NCI-H774 (cell line): Measurements from ENCODE around the gene NTMT1.
"Not testable (repeated sequence)": the region's sequence is repeated elsewhere in the genome, so short reads cannot be mapped to it uniquely, and the experiment has no call there.

ENCODE experiments used
- DNase-seq: peaks from one replicate; lab custom pipeline; 2025; lab: John Stamatoyannopoulos, UW

NTMT1 gene, protein sequence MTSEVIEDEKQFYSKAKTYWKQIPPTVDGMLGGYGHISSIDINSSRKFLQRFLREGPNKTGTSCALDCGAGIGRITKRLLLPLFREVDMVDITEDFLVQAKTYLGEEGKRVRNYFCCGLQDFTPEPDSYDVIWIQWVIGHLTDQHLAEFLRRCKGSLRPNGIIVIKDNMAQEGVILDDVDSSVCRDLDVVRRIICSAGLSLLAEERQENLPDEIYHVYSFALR

GRCh38 chr9:129626079-129626624 lies at the start of gene NTMT1:
TSS of gene NTMT1 (plus strand) at chr9:129626163. CDS start at chr9:129632704, 6,541 bp downstream.
- DNase-seq: peak; percentile 87

GRCh38 chr9:129576546-129577543 lies 49.1 kb upstream of the NTMT1 start:
- DNase-seq: no peak

GRCh38 chr9:129579294-129579693 lies 46.7 kb upstream of the NTMT1 start:
- no peak for DNase-seq

DNA sequence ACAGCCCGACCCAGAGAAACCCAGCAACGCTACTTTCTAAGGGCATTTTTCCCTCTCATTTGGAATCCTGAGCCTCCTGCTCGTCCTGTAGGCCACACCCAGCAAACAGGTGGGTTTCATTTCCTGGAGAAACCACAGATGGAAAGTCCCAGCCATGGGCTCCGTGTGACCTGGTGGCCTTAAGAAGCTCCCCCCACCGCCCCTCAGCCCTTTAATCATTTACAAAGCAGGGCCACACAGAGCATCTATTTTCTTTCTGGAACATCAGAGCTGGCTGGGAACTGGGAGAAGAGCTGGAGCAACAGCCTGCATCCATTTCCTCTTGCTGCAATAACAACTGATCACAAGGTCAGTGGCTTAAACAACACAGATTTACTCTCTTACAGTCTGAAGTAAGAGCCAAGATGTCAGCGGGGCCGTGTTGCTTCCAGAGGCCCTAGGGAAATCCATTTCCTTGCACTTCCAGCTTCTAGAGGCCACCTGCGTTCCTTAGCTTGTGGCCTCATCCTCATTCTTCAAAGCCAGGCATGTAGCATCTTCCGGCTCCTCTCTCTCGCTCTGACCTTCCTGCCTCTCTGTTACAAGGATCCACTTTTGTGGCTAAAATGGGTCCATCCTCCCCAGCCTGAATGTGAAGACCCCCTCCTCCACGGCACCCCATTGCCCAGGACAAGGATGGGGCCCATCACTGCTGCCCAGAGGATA lies 45.6 kb upstream of the NTMT1 start:
- DNase-seq: no peak

DNA sequence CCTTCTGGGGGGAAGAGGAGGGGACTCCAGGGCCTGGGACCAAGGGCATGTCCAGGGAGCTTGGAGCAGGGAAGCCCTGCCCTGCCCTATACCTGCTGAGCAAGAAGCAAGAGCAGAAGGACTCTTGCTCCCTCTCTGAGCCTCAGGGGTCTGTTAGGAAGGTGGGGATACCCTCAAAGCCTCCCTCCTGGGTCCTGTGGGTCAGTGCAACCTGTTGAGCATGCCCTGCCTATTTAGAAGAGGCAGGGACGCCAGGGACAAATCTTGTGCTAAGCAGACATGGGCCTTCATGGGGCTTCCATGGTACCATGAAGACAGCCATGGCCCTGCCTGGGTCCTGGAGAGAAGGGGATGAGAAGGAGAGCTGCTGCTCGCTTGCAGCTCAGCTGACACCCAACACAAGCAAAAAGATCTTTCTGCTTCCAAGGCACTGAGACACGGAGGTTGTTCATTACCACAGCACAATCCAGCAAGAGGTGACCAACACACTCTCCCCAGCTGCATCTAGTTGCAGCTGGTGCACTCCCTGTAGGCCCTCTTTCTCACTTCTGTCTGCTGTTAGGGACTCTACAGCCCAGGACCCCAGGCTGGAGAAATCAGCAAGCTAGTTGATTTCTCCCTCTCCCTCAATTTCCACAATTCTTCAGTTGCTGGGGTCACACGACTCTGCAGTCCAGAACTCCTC lies 44.3 kb upstream of the NTMT1 start:
- DNase-seq: no peak

DNA sequence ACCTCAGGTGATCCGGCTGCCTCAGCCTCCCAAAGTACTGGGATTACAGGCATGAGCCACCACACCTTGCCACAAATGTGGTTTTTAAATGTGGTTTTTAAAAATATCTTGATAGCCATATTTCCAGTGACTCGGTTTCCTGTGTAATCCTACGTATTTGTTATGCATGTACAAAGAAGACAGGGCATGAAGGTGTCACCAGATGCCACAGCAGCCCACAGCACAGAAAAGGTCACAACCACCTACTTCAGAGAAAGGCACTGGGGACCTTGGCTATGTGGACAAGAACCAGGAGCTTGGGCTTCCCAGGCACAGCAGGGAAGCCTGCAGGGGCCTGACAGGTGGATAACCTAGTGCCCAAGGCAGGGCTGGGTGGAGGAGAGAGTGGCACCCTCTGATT lies 43.1 kb upstream of the NTMT1 start:
- DNase-seq: no peak

DNA sequence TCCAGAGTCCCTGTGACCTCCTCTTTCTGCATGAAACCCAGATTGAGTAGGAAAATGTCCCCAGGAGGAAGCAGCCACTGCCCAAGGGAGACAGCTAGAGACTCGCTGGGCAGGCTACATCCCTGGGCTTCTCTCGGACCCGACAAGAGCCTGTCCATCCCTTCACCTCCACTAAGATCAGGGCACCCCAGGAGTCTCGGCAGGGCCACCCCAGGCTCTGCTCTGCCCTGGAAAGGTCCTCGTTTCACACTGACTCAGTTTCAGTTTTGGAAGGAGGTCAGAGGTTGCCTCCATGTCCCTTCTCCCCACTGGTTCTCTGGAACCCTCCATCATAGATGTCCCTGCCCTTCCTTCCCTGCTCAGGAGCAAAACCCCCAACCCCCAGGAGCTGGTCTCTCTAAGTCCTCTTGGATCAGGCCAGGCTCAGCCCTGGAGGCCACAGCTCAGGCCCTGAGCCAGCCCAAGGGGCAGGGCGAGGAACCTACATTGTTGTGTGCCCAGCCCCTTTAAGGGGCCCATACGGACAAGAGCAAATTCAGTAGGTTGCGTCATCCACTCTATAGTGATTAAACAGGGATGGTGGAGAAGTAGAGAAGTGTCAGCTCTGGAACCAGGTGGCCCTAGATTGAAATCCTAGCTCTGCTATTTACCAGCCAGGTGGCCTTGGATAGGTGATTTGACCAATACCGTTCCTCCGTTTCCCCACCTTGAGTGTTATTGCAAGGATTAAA lies 42.5 kb upstream of the NTMT1 start:
- no peak for DNase-seq

GRCh38 chr9:129584136-129584535 lies 41.8 kb upstream of the NTMT1 start:
- DNase-seq: peak; percentile 46

DNA sequence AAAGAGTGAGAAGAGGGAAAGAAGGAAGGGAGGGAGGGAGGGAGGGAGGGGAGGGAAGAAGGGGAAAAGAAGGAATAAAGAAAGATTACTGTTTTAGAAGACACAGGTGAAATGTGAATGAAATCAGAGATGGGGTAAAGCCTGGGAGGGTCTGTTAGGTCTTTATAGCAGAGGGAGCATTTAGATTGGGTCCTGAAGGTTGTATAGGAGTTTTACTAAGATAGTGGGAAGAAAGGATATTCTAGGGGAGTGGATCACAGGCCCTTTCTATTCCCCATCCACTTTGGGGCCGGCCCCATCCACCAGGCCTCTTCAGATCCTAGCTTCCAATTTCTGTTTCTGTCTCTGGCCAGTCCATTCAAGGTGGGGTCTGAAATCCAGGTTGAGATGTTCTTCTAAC lies 40.6 kb upstream of the NTMT1 start:
- DNase-seq: no peak

- no peak for DNase-seq
Measured at GRCh38 chr9:129586245-129586644, 39.7 kb upstream of the NTMT1 start.

GRCh38 chr9:129586685-129587084 lies 39.3 kb upstream of the NTMT1 start:
- no peak for DNase-seq

- no peak for DNase-seq
Measured at GRCh38 chr9:129587487-129588262, 38.3 kb upstream of the NTMT1 start.

GRCh38 chr9:129590466-129590865 lies 35.5 kb upstream of the NTMT1 start:
- no peak for DNase-seq

- no peak for DNase-seq
Measured at GRCh38 chr9:129591916-129592315, 34.0 kb upstream of the NTMT1 start.

GRCh38 chr9:129592790-129593189 lies 33.2 kb upstream of the NTMT1 start:
- DNase-seq: not testable (repeated sequence)

- DNase-seq: no peak
Measured at GRCh38 chr9:129594632-129595031, 31.3 kb upstream of the NTMT1 start.

DNA sequence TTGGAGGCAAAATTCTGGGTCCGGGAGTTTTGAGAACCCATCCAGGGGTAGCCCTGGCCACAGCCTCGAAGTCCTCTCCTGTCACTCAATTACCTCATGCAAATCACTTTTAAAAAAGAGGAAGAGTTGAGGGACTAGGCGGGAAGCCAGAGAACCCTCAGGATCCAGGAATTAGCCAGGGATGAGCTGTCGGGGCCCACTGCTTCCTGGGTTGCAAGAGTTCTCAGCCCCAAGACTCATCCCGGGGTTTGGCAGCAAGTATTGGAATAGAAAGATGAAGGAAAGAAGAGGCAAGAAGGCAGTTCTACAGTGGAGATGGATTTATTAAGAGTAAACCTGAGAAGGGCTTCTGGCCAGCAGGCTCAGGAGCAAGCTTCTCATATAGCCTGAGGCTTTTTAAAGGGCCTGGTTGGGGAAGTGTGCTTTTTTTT lies 30.6 kb upstream of the NTMT1 start:
- no peak for DNase-seq

- DNase-seq: no peak
Measured at GRCh38 chr9:129595903-129596540, 29.9 kb upstream of the NTMT1 start.

DNA sequence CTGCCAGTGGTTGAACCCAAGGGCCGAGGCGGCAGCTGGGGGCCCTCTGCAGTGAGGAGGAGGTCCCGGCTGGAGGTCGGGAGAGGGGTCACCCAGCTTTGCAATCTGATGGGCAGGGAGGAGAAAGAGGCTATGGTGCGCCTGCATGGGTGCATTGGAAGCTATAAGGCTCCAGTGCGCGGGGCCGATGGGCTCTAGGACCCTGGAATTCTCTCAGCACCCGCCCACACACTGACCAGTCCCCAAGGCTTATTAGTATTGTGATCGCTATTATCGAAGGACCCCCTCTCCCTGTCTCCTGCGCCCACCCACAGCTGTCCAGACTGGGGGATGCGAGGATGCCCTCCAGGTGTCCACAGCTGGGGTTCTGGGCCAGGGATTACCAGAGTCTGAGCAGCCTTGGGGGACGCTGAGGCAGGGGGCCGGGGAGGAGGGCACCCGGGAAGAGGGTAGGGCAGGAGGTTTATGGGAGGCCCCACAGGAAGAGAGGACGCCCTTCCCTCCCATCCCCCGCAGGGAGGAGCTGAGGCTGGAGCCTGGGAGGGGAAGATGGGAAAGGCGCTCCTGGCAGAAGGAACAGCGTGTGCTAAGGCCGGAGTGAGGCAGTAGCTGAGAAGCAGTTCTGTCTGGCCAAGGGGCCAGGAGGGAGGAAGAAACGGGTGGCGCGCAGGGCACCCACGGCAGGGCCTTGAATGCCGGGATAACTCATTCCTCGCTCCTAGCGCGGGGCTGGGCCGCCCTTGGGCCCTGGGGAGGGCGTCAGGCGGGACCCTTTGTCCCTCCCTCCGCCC lies 29.2 kb upstream of the NTMT1 start:
- DNase-seq: no peak
